Body of pancreas (tissue), 4 donors: Measurements from ENCODE around the gene FILIP1L. TPM values are rescaled to one million over a fixed set of nuclear protein-coding genes. Genes with fewer than 3 reads are reported as not detected.
"Not testable (repeated sequence)": the region's sequence is repeated elsewhere in the genome, so short reads cannot be mapped to it uniquely, and the experiment has no call there.

ENCODE experiments used
- ATAC-seq: fragments of 150-250 bp; one replicate; pipeline ENCODE4 v1.9.1; 2016
- DNase-seq, 4 donors: peaks; one replicate each; pipeline ENCODE4 v3.0.0-alpha.2; 2019
- H3K27ac ChIP-seq, 4 donors: fragments of 200-600 bp; sonication (generic); 1 replicate in 3 of 4; 2 replicates in 1 of 4; pipeline versions ENCODE4 v1.5.1 to v1.6.1; 2016 to 2019; ENCODE audit warnings: mild to moderate bottlenecking in 1 of 4, mixed read lengths in 1 of 4, moderate library complexity in 1 of 4
- H3K27me3 ChIP-seq, 2 donors: fragments of 200-600 bp; sonication (generic); one replicate each; pipeline ENCODE4 v1.6.0; 2016; ENCODE audit warnings: mild to moderate bottlenecking in 1 of 2
- H3K36me3 ChIP-seq, 2 donors: fragments of 200-600 bp; sonication (generic); replicated peaks in 1 of 2; 2 replicates each; pipeline ENCODE4 v1.5.1; 2016; ENCODE audit warnings: low read depth in 2 of 2; ENCODE audit not compliant: insufficient read depth in 1 of 2
- H3K4me1 ChIP-seq: fragments of 200-600 bp; sonication (generic); one replicate; pipeline ENCODE4 v1.6.0; 2016
- H3K4me3 ChIP-seq, 2 donors: fragments of 200-600 bp; sonication (generic); 1 replicate in 1 of 2; 2 replicates in 1 of 2; pipeline ENCODE4 v1.5.1; 2016 to 2019
- H3K9me3 ChIP-seq, 3 donors: fragments of 200-600 bp; sonication (generic); 1 replicate in 2 of 3; 2 replicates in 1 of 3; pipeline ENCODE4 v1.5.1; 2016
- POLR2A ChIP-seq, 3 donors: fragments of 450-650 bp; IDR thresholded peaks; one replicate each; pipeline ENCODE4 v1.6.1; 2016; ENCODE audit warnings: antibody characterized with exemption in 3 of 3, mild to moderate bottlenecking in 2 of 3
- WGBS, 2 donors: methylation state at CpG; one replicate each; pipeline ENCODE4 v1.1.5; 2017; 5-methylcytosine and 5-hydroxymethylcytosine counted together
- intact Hi-C: fragments of 100-400 bp; cut with DNase I; formaldehyde crosslinking; loops from one replicate; pipeline ENCODE4 v1.15.1; 2023
- total RNA-seq, 2 donors: library from RNA; depleted of rRNA; stranded (reverse); fragments of >200 nt; gene quantifications; one replicate each; pipeline ENCODE4 v1.1.0, GENCODE V29; 2016
- TF ChIP-seq, protein P1 (sequence below), 7 experiments: fragments of 450-650 bp in 4 of 7; fragments of 200-600 bp in 3 of 7; sonication (generic) in 3 of 7; IDR thresholded peaks; one replicate each; pipeline ENCODE4 v1.5.1; 2016 to 2019; ENCODE audit warnings: antibody characterized with exemption in 7 of 7

Gene FILIP1L
- total RNA-seq, 2 donors from 2014 or later = 27.8 to 47.8 TPM

DNA sequence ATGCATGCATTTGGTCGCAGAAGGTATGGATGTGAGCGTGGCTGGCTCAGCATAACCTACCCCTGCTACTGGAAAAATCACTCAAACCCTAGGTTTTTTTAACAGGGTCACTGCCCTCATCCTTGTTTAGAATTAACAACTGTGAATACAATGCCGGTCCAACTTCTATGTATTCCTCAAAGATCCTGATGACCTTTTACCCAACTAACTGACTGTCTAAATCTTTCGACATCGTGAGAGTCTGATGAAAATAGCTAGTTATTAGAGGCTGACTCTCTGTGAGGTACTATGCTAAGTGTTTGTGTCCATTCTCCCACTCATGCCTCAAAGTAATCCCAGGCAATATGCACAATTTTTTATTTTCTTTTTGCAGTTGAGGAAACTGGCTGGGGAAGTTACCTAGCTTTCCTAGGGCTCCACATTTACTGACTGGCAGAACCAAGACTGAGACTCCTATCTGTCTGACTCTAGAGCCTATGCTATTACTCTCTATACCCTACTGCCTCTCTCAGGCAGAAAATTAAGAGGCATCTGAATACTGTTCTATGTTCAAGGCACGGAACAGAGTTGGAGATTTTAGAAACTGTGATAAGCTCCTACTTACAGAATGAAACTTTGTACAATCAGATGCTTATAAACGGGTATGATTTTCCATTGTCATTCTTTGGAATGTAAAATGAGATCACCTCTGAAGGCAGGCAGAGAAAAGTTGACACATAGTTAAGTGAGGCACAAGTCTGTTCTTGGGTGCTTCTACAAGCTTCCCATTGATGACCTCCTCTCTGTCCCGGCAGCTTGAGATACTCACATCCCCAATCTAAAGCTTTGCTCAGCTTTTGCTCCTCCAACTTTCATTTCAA lies 56.4 kb downstream of the FILIP1L start:
- WGBS, 2 donors = 77 to 85% methylated on average over 8 of the region's 8 CpGs
- TF ChIP-seq, protein P1, sequence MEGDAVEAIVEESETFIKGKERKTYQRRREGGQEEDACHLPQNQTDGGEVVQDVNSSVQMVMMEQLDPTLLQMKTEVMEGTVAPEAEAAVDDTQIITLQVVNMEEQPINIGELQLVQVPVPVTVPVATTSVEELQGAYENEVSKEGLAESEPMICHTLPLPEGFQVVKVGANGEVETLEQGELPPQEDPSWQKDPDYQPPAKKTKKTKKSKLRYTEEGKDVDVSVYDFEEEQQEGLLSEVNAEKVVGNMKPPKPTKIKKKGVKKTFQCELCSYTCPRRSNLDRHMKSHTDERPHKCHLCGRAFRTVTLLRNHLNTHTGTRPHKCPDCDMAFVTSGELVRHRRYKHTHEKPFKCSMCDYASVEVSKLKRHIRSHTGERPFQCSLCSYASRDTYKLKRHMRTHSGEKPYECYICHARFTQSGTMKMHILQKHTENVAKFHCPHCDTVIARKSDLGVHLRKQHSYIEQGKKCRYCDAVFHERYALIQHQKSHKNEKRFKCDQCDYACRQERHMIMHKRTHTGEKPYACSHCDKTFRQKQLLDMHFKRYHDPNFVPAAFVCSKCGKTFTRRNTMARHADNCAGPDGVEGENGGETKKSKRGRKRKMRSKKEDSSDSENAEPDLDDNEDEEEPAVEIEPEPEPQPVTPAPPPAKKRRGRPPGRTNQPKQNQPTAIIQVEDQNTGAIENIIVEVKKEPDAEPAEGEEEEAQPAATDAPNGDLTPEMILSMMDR (IDR thresholded peaks at IDR 0.05) = peak in 1 of 7 experiments; percentile 9
- no peak for TF ChIP-seq POLR2A (IDR thresholded peaks at IDR 0.05)
- DNase-seq = no peak

DNA sequence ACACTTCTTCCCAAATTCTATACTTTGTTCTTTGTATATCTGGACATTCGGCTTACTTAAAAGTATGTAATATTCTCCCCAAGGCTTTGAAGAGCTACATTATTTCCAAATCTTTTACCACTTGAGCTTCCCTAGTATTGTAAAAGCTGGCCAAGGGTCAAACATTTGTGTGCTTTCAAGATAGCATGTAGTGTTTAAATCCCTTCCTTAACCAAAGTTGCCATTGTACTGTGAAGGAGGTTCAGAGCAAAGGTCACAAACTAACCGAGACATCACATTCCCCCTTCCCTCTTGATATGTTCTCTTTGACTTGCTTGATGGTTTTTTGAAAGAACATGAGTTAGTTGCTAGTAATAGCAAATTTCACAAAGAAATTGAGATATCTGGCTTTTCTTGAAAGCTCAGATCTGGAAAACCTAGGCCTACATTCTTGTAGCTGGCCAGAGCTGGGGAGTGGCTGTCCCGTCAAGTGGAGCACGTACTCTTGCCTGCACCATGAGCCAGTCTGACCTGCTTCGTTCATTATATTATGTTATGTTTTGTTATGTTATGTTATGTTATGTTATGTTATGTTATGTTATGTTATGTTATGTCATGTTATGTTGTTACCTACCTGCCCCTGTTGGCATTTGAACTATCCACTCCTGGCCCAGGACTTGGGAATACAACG lies 60.2 kb downstream of the FILIP1L start:
- ATAC-seq (no peak), DNase-seq (no peak)
- TF ChIP-seq POLR2A (IDR thresholded peaks at IDR 0.05) = no peak
- TF ChIP-seq, protein P1 (IDR thresholded peaks at IDR 0.05) = no peak
- intact Hi-C loops = no loop called here
- WGBS, 2 donors = 85 to 87% methylated on average over 6 of the region's 6 CpGs
- H3K27me3 ChIP-seq = no peaks in the 10 kb centered on the region
- H3K4me1 ChIP-seq = no peaks in the 10 kb centered on the region
- no peaks in the 10 kb centered on the region for H3K36me3 ChIP-seq
- no peak overlapping the region for H3K27ac ChIP-seq
- H3K9me3 ChIP-seq = no peaks in the 10 kb centered on the region
- no peak overlapping the region for H3K4me3 ChIP-seq

More for the DNA sequence above, 56.4 kb downstream of the FILIP1L start:
- no peaks in the 10 kb centered on the region for H3K36me3 ChIP-seq
- intact Hi-C loops = no loop called here
- H3K9me3 ChIP-seq = no peaks in the 10 kb centered on the region
- ATAC-seq = no peak
- no peaks in the 10 kb centered on the region for H3K4me1 ChIP-seq
- H3K27me3 ChIP-seq = no peaks in the 10 kb centered on the region
- no peak overlapping the region for H3K4me3 ChIP-seq
- no peak overlapping the region for H3K27ac ChIP-seq

DNA sequence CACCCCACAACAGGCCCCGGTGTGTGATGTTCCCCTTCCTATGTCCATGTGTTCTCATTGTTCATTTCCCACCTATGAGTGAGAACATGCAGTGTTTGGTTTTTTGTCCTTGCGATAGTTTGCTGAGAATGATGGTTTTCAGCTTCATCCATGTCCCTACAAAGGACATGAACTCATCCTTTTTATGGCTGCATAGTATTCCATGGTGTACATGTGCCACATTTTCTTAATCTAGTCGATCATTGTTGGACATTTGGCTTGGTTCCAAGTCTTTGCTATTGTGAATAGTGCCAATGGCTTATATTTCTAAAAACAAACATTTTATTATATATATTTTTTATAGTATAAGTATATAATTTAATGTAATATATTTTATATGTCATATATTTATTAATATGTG lies 62.8 kb downstream of the FILIP1L start:
- H3K4me1 ChIP-seq = peaks cover 17% of the 10 kb centered on the region
- H3K27ac ChIP-seq, H3K27me3 ChIP-seq, H3K4me3 ChIP-seq, DNase-seq, intact Hi-C loops, ATAC-seq, H3K9me3 ChIP-seq, H3K36me3 ChIP-seq: not testable (repeated sequence)
- WGBS, 2 donors = 88 to 97% methylated on average over 3 of the region's 3 CpGs

DNA sequence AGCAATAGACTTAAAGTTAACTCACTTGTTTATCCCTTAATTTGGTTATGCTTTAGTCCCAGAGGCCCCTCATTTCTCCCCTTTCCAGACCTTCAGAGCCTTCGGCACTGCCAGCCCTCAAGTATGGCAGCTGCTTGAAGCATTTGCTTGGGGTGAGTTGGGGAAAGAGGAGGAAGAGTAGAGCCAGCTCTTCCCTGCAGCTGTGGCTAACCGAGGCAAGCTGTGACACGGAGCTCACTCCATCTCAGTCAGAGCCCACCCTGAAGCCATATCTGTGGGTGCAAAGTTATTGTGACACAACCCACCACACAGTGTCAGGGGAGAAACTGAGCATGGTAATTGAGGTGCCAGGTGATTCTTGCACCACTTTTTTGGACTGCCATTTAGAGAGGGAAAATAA lies 66.1 kb downstream of the FILIP1L start:
- no peaks in the 10 kb centered on the region for H3K9me3 ChIP-seq
- WGBS, 2 donors = 97 to 98% methylated on average over 3 of the region's 3 CpGs
- peak overlapping the region in 3 of 4 donors; percentile 58 to 81 (median 66) for H3K27ac ChIP-seq
- TF ChIP-seq POLR2A (IDR thresholded peaks at IDR 0.05) = no peak
- TF ChIP-seq, protein P1 (IDR thresholded peaks at IDR 0.05) = no peak
- ATAC-seq (no peak), DNase-seq (no peak)
- no peak overlapping the region for H3K4me3 ChIP-seq
- intact Hi-C loops = no loop called here
- H3K36me3 ChIP-seq = no peaks in the 10 kb centered on the region
- no peaks in the 10 kb centered on the region for H3K27me3 ChIP-seq
- peaks cover 30% of the 10 kb centered on the region for H3K4me1 ChIP-seq

DNA sequence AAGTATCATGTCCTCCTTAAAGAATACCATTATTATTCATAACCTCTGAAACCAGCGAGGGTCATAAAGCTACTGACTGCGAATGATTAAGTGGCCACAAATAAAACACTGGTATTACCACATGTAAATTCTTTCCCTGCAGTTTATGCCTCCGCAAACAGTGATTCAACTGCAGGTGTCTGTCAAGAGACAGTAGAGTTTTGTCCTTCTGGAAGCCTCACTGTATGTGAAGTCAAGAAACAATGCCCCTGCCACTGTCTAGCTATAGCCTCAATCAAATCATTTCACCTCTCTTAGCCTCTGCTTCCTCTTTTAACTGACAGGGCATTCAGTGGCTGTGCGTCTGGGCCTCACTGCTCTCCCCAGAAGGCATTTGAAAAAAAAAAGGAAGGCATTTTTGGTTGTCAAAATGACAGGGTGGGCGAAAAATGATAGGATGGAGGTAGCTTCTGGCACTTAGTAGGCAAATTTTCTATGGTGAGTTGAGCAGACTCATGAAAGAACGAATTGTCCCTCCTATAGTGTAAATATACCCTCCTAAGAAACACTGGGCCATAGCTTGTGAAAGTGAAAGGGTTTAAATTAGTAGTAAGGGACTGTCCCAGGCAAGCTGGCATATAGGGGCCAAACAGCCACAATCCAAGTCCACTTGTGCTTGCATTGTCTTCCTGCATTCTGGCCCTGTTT lies 66.7 kb downstream of the FILIP1L start:
- H3K4me1 ChIP-seq = peaks cover 30% of the 10 kb centered on the region
- intact Hi-C loops = no loop called here
- TF ChIP-seq, protein P1 (IDR thresholded peaks at IDR 0.05) = no peak
- TF ChIP-seq POLR2A (IDR thresholded peaks at IDR 0.05) = no peak
- no peaks in the 10 kb centered on the region for H3K36me3 ChIP-seq
- no peak overlapping the region for H3K4me3 ChIP-seq
- WGBS, 2 donors = 52 to 71% methylated on average over 6 of the region's 6 CpGs
- DNase-seq (peak in 1 of 4 donors; percentile 10), ATAC-seq (peak; percentile 70)
- H3K9me3 ChIP-seq = no peaks in the 10 kb centered on the region
- no peaks in the 10 kb centered on the region for H3K27me3 ChIP-seq
- peak overlapping the region; percentile 21 to 81 (median 62) for H3K27ac ChIP-seq
